Tongue (tissue), 2 donors: ENCODE results near the gene CDH6. TPM values are rescaled to one million over a fixed set of nuclear protein-coding genes. Genes with fewer than 3 reads are reported as not detected.

Experiments
- DNase-seq: peaks from one replicate; pipeline ENCODE4 v3.0.0-alpha.2; 2015
- total RNA-seq: library from RNA; depleted of rRNA; stranded (reverse); fragments of >200 nt; gene quantifications from one replicate; pipeline ENCODE4 v1.2.3, GENCODE V29; 2014

CDH6 gene
- total RNA-seq, 1 donor from 2014 or later = 17.4 TPM

GRCh38 chr5:31255041-31255440 lies 61.6 kb downstream of the CDH6 start:
- DNase-seq = no peak

- no peak for DNase-seq
These were observed 74.8 kb downstream of the CDH6 start for GRCh38 chr5:31268256-31268655.

- no peak for DNase-seq
These were observed 75.2 kb downstream of the CDH6 start for GRCh38 chr5:31268686-31269085.

GRCh38 chr5:31269259-31269658 lies 75.8 kb downstream of the CDH6 start:
- DNase-seq = no peak

- peak; percentile 28 for DNase-seq
These were observed 76.9 kb downstream of the CDH6 start for GRCh38 chr5:31270396-31270795.

GRCh38 chr5:31271567-31271966 lies 78.1 kb downstream of the CDH6 start:
- no peak for DNase-seq

GRCh38 chr5:31273161-31273560 lies 79.7 kb downstream of the CDH6 start:
- DNase-seq = no peak

- peak; percentile 2 for DNase-seq
These were observed 80.3 kb downstream of the CDH6 start for GRCh38 chr5:31273631-31274378.

GRCh38 chr5:31280210-31280609 lies 86.7 kb downstream of the CDH6 start:
- DNase-seq = no peak

- no peak for DNase-seq
These were observed 89.8 kb downstream of the CDH6 start for GRCh38 chr5:31283326-31283725.

- DNase-seq = no peak
These were observed 91.5 kb downstream of the CDH6 start for GRCh38 chr5:31285025-31285424.

- no peak for DNase-seq
These were observed 94.5 kb downstream of the CDH6 start for GRCh38 chr5:31287985-31288384.

- no peak for DNase-seq
These were observed 95.9 kb downstream of the CDH6 start for GRCh38 chr5:31289429-31289828.

GRCh38 chr5:31291323-31291854 lies 97.9 kb downstream of the CDH6 start:
- DNase-seq = no peak

GRCh38 chr5:31300501-31300900 lies 107.0 kb downstream of the CDH6 start:
- DNase-seq = no peak

- no peak for DNase-seq
These were observed 108.3 kb downstream of the CDH6 start for GRCh38 chr5:31301833-31302232.

- DNase-seq = no peak
These were observed 110.2 kb downstream of the CDH6 start for GRCh38 chr5:31303688-31304087.

GRCh38 chr5:31317665-31318064 lies 124.2 kb downstream of the CDH6 start:
- no peak for DNase-seq

GRCh38 chr5:31319335-31319734 lies 125.8 kb downstream of the CDH6 start:
- no peak for DNase-seq

- DNase-seq = no peak
These were observed 129.5 kb downstream of the CDH6 start for GRCh38 chr5:31322946-31323345.

- DNase-seq = no peak
These were observed 131.4 kb downstream of the CDH6 start for GRCh38 chr5:31324842-31325241.

- no peak for DNase-seq
These were observed 134.7 kb downstream of the CDH6 start for GRCh38 chr5:31328040-31328733.

GRCh38 chr5:31329715-31330114 lies 136.2 kb downstream of the CDH6 start:
- DNase-seq = no peak

GRCh38 chr5:31332160-31332559 lies 138.7 kb downstream of the CDH6 start:
- no peak for DNase-seq
